H1 (cell line): ENCODE results near the gene WDCP. TPM values are rescaled to one million over a fixed set of nuclear protein-coding genes. Genes with fewer than 3 reads are reported as not detected.

Experiments
- CTCF ChIA-PET: fragments of 300-600 bp; sonication (Branson Sonifier 250); formaldehyde crosslinking; loops from one replicate; lab custom pipeline; 2021; ENCODE audit not compliant: partially characterized antibody; lab: Charles Lee
- POLR2A ChIA-PET: fragments of 300-600 bp; sonication (Branson Sonifier 250); formaldehyde crosslinking; loops from one replicate; lab custom pipeline; 2021; ENCODE audit warnings: inconsistent platforms; ENCODE audit not compliant: partially characterized antibody; lab: Charles Lee
- DNase-seq, 2 experiments: peaks; one replicate each; pipeline versions ENCODE4 v3.0.0 to v3.0.0-alpha.2; 2010 to 2022; ENCODE audit warnings: low spot score in 2 of 2, low read depth in 1 of 2, mixed read lengths in 1 of 2
- FAIRE-seq: peaks from 2 replicates; lab custom pipeline; 2011; peaks lifted over from hg19 to GRCh38; lab: Jason Lieb, UNC
- H2AFZ ChIP-seq: 2 replicates; pipeline ENCODE4 v1.8.1; 2012; ENCODE audit warnings: low read length, inconsistent platforms
- H2AK5ac ChIP-seq: 2 replicates; pipeline ENCODE4 v1.6.1; 2013; ENCODE audit warnings: low read depth, low read length
- H2BK120ac ChIP-seq: replicated peaks from 2 replicates; pipeline ENCODE3; 2013; ENCODE audit warnings: low read depth, low read length, inconsistent platforms
- H2BK12ac ChIP-seq: 2 replicates; pipeline ENCODE4 v1.6.1; 2013; ENCODE audit warnings: low read depth, low read length
- H2BK15ac ChIP-seq: 2 replicates; pipeline ENCODE4 v1.6.1; 2013; ENCODE audit warnings: low read length
- H2BK20ac ChIP-seq: 2 replicates; pipeline ENCODE4 v1.6.1; 2013; ENCODE audit warnings: low read length
- H2BK5ac ChIP-seq: 2 replicates; pipeline ENCODE4 v1.6.1; 2013; ENCODE audit warnings: low read depth, low read length
- H3K14ac ChIP-seq: 2 replicates; pipeline ENCODE4 v1.6.1; 2013; ENCODE audit warnings: inconsistent platforms; ENCODE audit not compliant: insufficient read length
- H3K18ac ChIP-seq: 2 replicates; pipeline ENCODE4 v1.6.1; 2013; ENCODE audit warnings: low read length; ENCODE audit errors: extremely low read depth
- H3K23ac ChIP-seq: 2 replicates; pipeline ENCODE4 v1.6.1; 2013; ENCODE audit warnings: inconsistent platforms; ENCODE audit not compliant: insufficient read length
- H3K23me2 ChIP-seq: 2 replicates; pipeline ENCODE4 v1.6.1; 2013; ENCODE audit warnings: low read depth, low read length
- H3K27ac ChIP-seq: 2 replicates; pipeline ENCODE4 v1.6.1; 2011; ENCODE audit warnings: low read depth, low read length, inconsistent platforms
- H3K27me3 ChIP-seq, 4 experiments: replicated peaks in 1 of 4; 1 replicate in 1 of 4; 2 replicates in 3 of 4; pipeline versions ENCODE4 v1.6.1 to v1.8.1; 2011 to 2013; ENCODE audit warnings: low read length in 3 of 4, mild to moderate bottlenecking in 3 of 4, inconsistent platforms in 2 of 4, mixed read lengths in 2 of 4, moderate library complexity in 1 of 4; ENCODE audit not compliant: control insufficient read depth in 3 of 4, insufficient read depth in 3 of 4; ENCODE audit errors: extremely low read depth in 1 of 4
- H3K36me3 ChIP-seq, 4 experiments: 2 replicates each; pipeline versions ENCODE4 v1.6.1 to v1.8.1; 2011 to 2013; ENCODE audit warnings: mild to moderate bottlenecking in 4 of 4, low read length in 3 of 4, moderate library complexity in 2 of 4, control low read depth in 1 of 4, inconsistent platforms in 1 of 4; ENCODE audit not compliant: insufficient read depth in 4 of 4, control insufficient read depth in 2 of 4
- H3K4ac ChIP-seq: replicated peaks from 2 replicates; pipeline ENCODE3; 2013; ENCODE audit warnings: low read length, low read depth, mixed read lengths, inconsistent platforms; ENCODE audit not compliant: insufficient read length
- H3K4me1 ChIP-seq, 4 experiments: replicated peaks in 1 of 4; 1 replicate in 1 of 4; 2 replicates in 3 of 4; pipeline versions ENCODE4 v1.6.1 to v1.8.1; 2011 to 2013; ENCODE audit warnings: low read length in 3 of 4, inconsistent platforms in 2 of 4, mixed read lengths in 1 of 4; ENCODE audit not compliant: insufficient read depth in 4 of 4, control insufficient read depth in 3 of 4
- H3K4me2 ChIP-seq, 2 experiments: 2 replicates each; pipeline versions ENCODE4 v1.6.1 to v1.8.1; 2011 to 2013; ENCODE audit warnings: low read depth in 2 of 2, low read length in 2 of 2, control low read depth in 1 of 2, inconsistent platforms in 1 of 2, mild to moderate bottlenecking in 1 of 2; ENCODE audit not compliant: insufficient read depth in 1 of 2
- H3K4me3 ChIP-seq, 4 experiments: fragments of 200-600, 300-600 bp in 1 of 4; sonication (generic), shearing (Covaris generic), sonication (Bioruptor Twin) in 1 of 4; 2 replicates each; pipeline versions ENCODE4 v1.5.1 to v1.8.1; 2011 to 2016; ENCODE audit warnings: low read length in 4 of 4, low read depth in 3 of 4, control low read depth in 2 of 4, inconsistent platforms in 2 of 4, mild to moderate bottlenecking in 2 of 4, mixed read lengths in 1 of 4, moderate library complexity in 1 of 4; ENCODE audit not compliant: insufficient read depth in 2 of 4; ENCODE audit errors: extremely low read depth in 1 of 4
- H3K56ac ChIP-seq: replicated peaks from 2 replicates; pipeline ENCODE3; 2013; ENCODE audit warnings: low read depth, mild to moderate bottlenecking, mixed read lengths, low read length, inconsistent platforms; ENCODE audit not compliant: insufficient read length
- H3K79me1 ChIP-seq: 2 replicates; pipeline ENCODE4 v1.6.1; 2013; ENCODE audit warnings: low read depth, low read length, control low read depth
- H3K79me2 ChIP-seq, 2 experiments: 2 replicates each; pipeline versions ENCODE4 v1.6.1 to v1.8.1; 2012 to 2013; ENCODE audit warnings: low read length in 2 of 2, mild to moderate bottlenecking in 2 of 2, inconsistent platforms in 1 of 2; ENCODE audit not compliant: insufficient read depth in 2 of 2, control insufficient read depth in 1 of 2
- H3K9ac ChIP-seq, 4 experiments: replicated peaks in 1 of 4; 1 replicate in 1 of 4; 2 replicates in 3 of 4; pipeline versions ENCODE4 v1.6.1 to v1.8.1; 2011 to 2013; ENCODE audit warnings: low read depth in 3 of 4, low read length in 3 of 4, control low read depth in 2 of 4, mild to moderate bottlenecking in 2 of 4, moderate library complexity in 2 of 4, inconsistent platforms in 1 of 4; ENCODE audit errors: extremely low read depth in 1 of 4
- H3K9me3 ChIP-seq, 2 experiments: 2 replicates each; pipeline versions ENCODE4 v1.6.1 to v1.8.1; 2012 to 2013; ENCODE audit warnings: mild to moderate bottlenecking in 2 of 2, moderate library complexity in 2 of 2, control low read depth in 1 of 2, inconsistent platforms in 1 of 2, low read depth in 1 of 2, low read length in 1 of 2, mixed read lengths in 1 of 2; ENCODE audit not compliant: insufficient read depth in 2 of 2
- H4K20me1 ChIP-seq, 2 experiments: replicated peaks in 1 of 2; 2 replicates each; pipeline versions ENCODE3 to v1.8.1; 2011 to 2013; ENCODE audit warnings: inconsistent platforms in 2 of 2, low read length in 2 of 2, mild to moderate bottlenecking in 1 of 2; ENCODE audit not compliant: insufficient read depth in 2 of 2, control insufficient read depth in 1 of 2
- H4K5ac ChIP-seq: 2 replicates; pipeline ENCODE4 v1.6.1; 2013; ENCODE audit warnings: low read length, low read depth, mixed read lengths, inconsistent platforms; ENCODE audit not compliant: insufficient read length
- H4K8ac ChIP-seq: 2 replicates; pipeline ENCODE4 v1.8.0; 2013; ENCODE audit warnings: mild to moderate bottlenecking, moderate library complexity, low read length, inconsistent platforms; ENCODE audit not compliant: insufficient read depth; ENCODE audit errors: extremely low read depth
- H4K91ac ChIP-seq: replicated peaks from 2 replicates; pipeline ENCODE3; 2013; ENCODE audit warnings: low read length, mixed read lengths, inconsistent platforms; ENCODE audit not compliant: insufficient read length
- ASH2L ChIP-seq: fragments of 200-600, 300-600 bp; sonication (generic); IDR thresholded peaks from one replicate; pipeline ENCODE4 v1.7.1; 2017; ENCODE audit warnings: low read length
- CREB1 ChIP-seq: IDR thresholded peaks from 2 replicates; pipeline ENCODE4 v1.6.1; 2012; ENCODE audit warnings: inconsistent platforms
- JUN ChIP-seq: IDR thresholded peaks from 2 replicates; pipeline ENCODE4 v1.6.1; 2011; ENCODE audit warnings: low read depth, mild to moderate bottlenecking, improper control_type of control experiment, low read length
- MAX ChIP-seq: IDR thresholded peaks from 2 replicates; pipeline ENCODE4 v1.6.1; 2012; ENCODE audit warnings: inconsistent platforms
- RAD21 ChIP-seq, 2 experiments: IDR thresholded peaks in 1 of 2; conservative IDR thresholded peaks in 1 of 2; 2 replicates each; pipeline ENCODE4 v1.6.1; 2011; ENCODE audit warnings: low read depth in 2 of 2, low read length in 2 of 2, improper control_type of control experiment in 1 of 2, inconsistent platforms in 1 of 2, mild to moderate bottlenecking in 1 of 2, moderate library complexity in 1 of 2
- ZNF274 ChIP-seq: IDR thresholded peaks from 2 replicates; pipeline ENCODE4 v1.7.0; 2012; ENCODE audit warnings: low read length, borderline replicate concordance; ENCODE audit errors: extremely low read depth
- WGBS, 2 experiments: shearing (Covaris generic) in 1 of 2; methylation state at CpG; one replicate each; pipeline versions ENCODE4 v1.1.6 to v1.1.7; 2013 to 2015; ENCODE audit warnings: low lambda C conversion rate in 2 of 2, mixed read lengths in 2 of 2, inconsistent platforms in 1 of 2, low coverage in 1 of 2, missing lambda C conversion rate in 1 of 2; ENCODE audit not compliant: insufficient replicate concordance in 2 of 2, insufficient coverage in 1 of 2, insufficient read length in 1 of 2; ENCODE audit errors: extremely low coverage in 1 of 2, missing lambda C conversion rate in 1 of 2; 5-methylcytosine and 5-hydroxymethylcytosine counted together
- polyA plus RNA-seq, 7 experiments: library from polyadenylated mRNA; depleted of rRNA in 3 of 7; stranded (reverse) in 5 of 7; unstranded in 2 of 7; fragments of >200 nt in 5 of 7; fragments of 200-250 nt in 2 of 7; gene quantifications; 1 replicate in 5 of 7; 2 replicates in 1 of 7; 4 replicates in 1 of 7; pipeline versions ENCODE4 v1.2.1 to v1.2.3, GENCODE V29; 2011 to 2013; ENCODE audit warnings: missing spikeins in 2 of 7, mixed read lengths in 2 of 7
- total RNA-seq: library from RNA; stranded (reverse); fragmentation: NEBNext Ultra II Directional; extraction: Animal tissue kit (Norgen Biotek cat#: 25700); gene quantifications from 2 replicates; pipeline ENCODE4 v1.2.1, GENCODE V29; 2021

Gene WDCP
- total and polyA plus RNA-seq, 2 of the 8 experiments (the other 6 are each of a cell fraction or from before 2014, with no cell fraction given), result 19.2 to 40.1 TPM

GRCh38 chr2:24065341-24065740 is 18.1 kb upstream of the WDCP start:
- Histone ChIP-seq H3K36me3 (peaks cover 2 to 47% (median 28%) of the 10 kb centered on the region in 4 experiments; a peak in 6 of 8 replicates), H2BK5ac (no peak overlapping the region), H2AK5ac (no peak overlapping the region), H2BK20ac (no peak overlapping the region), H3K9ac (no peak overlapping the region), H4K5ac (no peak overlapping the region), H3K56ac (no peak overlapping the region), H3K79me2 (no peaks in the 10 kb centered on the region; a peak in 1 of 4 replicates), H3K23ac (no peak overlapping the region), H3K4me1 (no peaks in the 10 kb centered on the region), H2AFZ (no peak overlapping the region), H3K27ac (no peak overlapping the region), H3K4ac (no peak overlapping the region), H2BK120ac (no peak overlapping the region), H3K23me2 (no peaks in the 10 kb centered on the region), H3K4me3 (no peak overlapping the region), H3K4me2 (no peak overlapping the region), H4K8ac (no peak overlapping the region), H3K79me1 (no peaks in the 10 kb centered on the region)
- ChIA-PET POLR2A (interaction anchor here (1.2 to 4.4 kb wide), 8 partner anchors 8 to 138 kb away, joined by 3 to 31 read pairs (median 4); partner anchors contain the start of genes ATAD2B, SF3B6 and TP53I3), CTCF (interaction anchor here (0.6 to 2.7 kb wide), 2 partner anchors 18 to 39 kb away, joined by 3 to 11 read pairs; partner anchors contain the start of gene TP53I3)
- FAIRE-seq, result no peak
- 82% methylated on average over 2 of the region's 2 CpGs; no CpG with 5 or more reads in 1 of the 2 experiments for WGBS, 2 experiments
- no peak for TF ChIP-seq JUN
- no peak for TF ChIP-seq CREB1
- TF ChIP-seq ZNF274, result no peak
- no peak for TF ChIP-seq MAX
- no peak for TF ChIP-seq RAD21 (IDR thresholded peaks at IDR 0.05 in 1 of 2, conservative IDR thresholded peaks at IDR 0.05 in 1 of 2; ENCODE audit: low read depth in 2 of 2, low read length in 2 of 2)
- no peak for TF ChIP-seq ASH2L
- TF ChIP-seq, all 59 proteins: peak for 0
- H2BK15ac ChIP-seq, result no peak overlapping the region
- no peak overlapping the region for H4K91ac ChIP-seq
- no peak for DNase-seq
- no peak overlapping the region for H3K18ac ChIP-seq
- H3K14ac ChIP-seq, result no peak overlapping the region
- H3K9me3 ChIP-seq, result no peaks in the 10 kb centered on the region
- no peaks in the 10 kb centered on the region for H3K27me3 ChIP-seq
- H2BK12ac ChIP-seq, result no peak overlapping the region
- H4K20me1 ChIP-seq, result no peaks in the 10 kb centered on the region
